ENCODE measurements around the gene USP10. TPM values are rescaled to one million over a fixed set of nuclear protein-coding genes. Genes with fewer than 3 reads are reported as not detected.

USP10 gene
- total RNA-seq, 1 experiment from 2014 or later: 203 TPM

- Histone ChIP-seq H2BK20ac (ENCODE audit: low read depth, low read length, poor library complexity, severe bottlenecking) (no peak overlapping the region), H2BK5ac (ENCODE audit: insufficient read length, low read length) (no peak overlapping the region), H3K27ac (ENCODE audit: insufficient read length, low read depth, low read length) (no peak overlapping the region), H2AFZ (ENCODE audit: low read length) (no peak overlapping the region), H3K9me3 (ENCODE audit: control insufficient read depth, low read depth, low read length) (no peaks in the 10 kb centered on the region), H2BK12ac (ENCODE audit: insufficient read length, low read depth, low read length) (no peak overlapping the region), H4K91ac (ENCODE audit: insufficient read length, low read depth, low read length) (no peak overlapping the region), H3K23me2 (ENCODE audit: insufficient read length, low read depth, low read length, poor library complexity, severe bottlenecking) (no peaks in the 10 kb centered on the region), H3K23ac (ENCODE audit: insufficient read length, low read depth, low read length) (no peak overlapping the region), H3K9ac (ENCODE audit: extremely low read depth, insufficient read length, low read length) (no peak overlapping the region), H4K8ac (replicated peaks; ENCODE audit: insufficient read length, low read depth, low read length) (no peak overlapping the region), H2BK120ac (ENCODE audit: low read depth, low read length, poor library complexity, severe bottlenecking) (no peak overlapping the region), H2BK15ac (ENCODE audit: low read depth, low read length) (no peak overlapping the region), H2AK5ac (ENCODE audit: insufficient read length, low read length) (no peak overlapping the region), H3K4ac (ENCODE audit: low read depth, low read length) (no peak overlapping the region), H3K18ac (ENCODE audit: insufficient read length, low read depth, low read length) (no peak overlapping the region), H3T11ph (ENCODE audit: low read length) (no peak overlapping the region), H3K79me2 (ENCODE audit: insufficient read depth, low read length) (no peaks in the 10 kb centered on the region), H3K27me3 (ENCODE audit: insufficient read depth, low read length) (no peaks in the 10 kb centered on the region), H3K56ac (ENCODE audit: insufficient read length, low read depth, low read length) (no peak overlapping the region), H4K20me1 (ENCODE audit: control insufficient read depth, insufficient read depth, insufficient read length) (no peaks in the 10 kb centered on the region), H3K4me1 (ENCODE audit: insufficient read depth, low read length) (no peaks in the 10 kb centered on the region), H3K4me2 (ENCODE audit: insufficient read depth, insufficient read length, low read length) (no peak overlapping the region), H4K5ac (ENCODE audit: insufficient read length, low read depth, low read length) (no peak overlapping the region), H3K14ac (ENCODE audit: insufficient read depth, low read length) (no peak overlapping the region), H3K79me1 (ENCODE audit: insufficient read depth, low read depth, low read length, poor library complexity, severe bottlenecking) (no peaks in the 10 kb centered on the region)
- H3K27ac Mint-ChIP-seq: no peak overlapping the region
- H3K9me3 Mint-ChIP-seq: no peaks in the 10 kb centered on the region; a peak in 1 of 5 replicates
- no CpG with 5 or more reads among the region's 5 CpGs for WGBS (ENCODE audit: extremely low coverage, insufficient read length, low lambda C conversion rate)
- peaks cover 20% of the 10 kb centered on the region for H3K27me3 Mint-ChIP-seq (ENCODE audit: low read depth)
- no peak overlapping the region for H3K4me3 Mint-ChIP-seq
- peaks cover 9 to 11% of the 10 kb centered on the region in 2 experiments for H3K4me1 Mint-ChIP-seq
- no peaks in the 10 kb centered on the region for H3K36me3 Mint-ChIP-seq (ENCODE audit: insufficient read depth in 1 of 3, low read depth in 3 of 3)
- no peak for TF ChIP-seq CTCF (conservative IDR thresholded peaks at IDR 0.05)
- DNase-seq: no peak
These were observed 128.5 kb downstream of the USP10 start for GRCh38 chr16:84828322-84828721.

Other genes with a start within 250 kb of the USP10 start
- gene MEAK7, start 195.3 kb upstream of the USP10 start, total RNA-seq (2021): 17.9 and 21.5 TPM in 2 replicates
- 81.4 and 88.6 TPM in 2 replicates for gene COTL1, start 81.9 kb upstream of the USP10 start, total RNA-seq (2021)
- 32.2 and 36.7 TPM in 2 replicates for gene KLHL36, start 51.5 kb upstream of the USP10 start, total RNA-seq (2021)
- gene CRISPLD2, start 120.0 kb downstream of the USP10 start, total RNA-seq (2021): 2.1 and 2.3 TPM in 2 replicates

Data from H9 (cell line).